Measurements from ENCODE around the gene ACBD4.

DNA sequence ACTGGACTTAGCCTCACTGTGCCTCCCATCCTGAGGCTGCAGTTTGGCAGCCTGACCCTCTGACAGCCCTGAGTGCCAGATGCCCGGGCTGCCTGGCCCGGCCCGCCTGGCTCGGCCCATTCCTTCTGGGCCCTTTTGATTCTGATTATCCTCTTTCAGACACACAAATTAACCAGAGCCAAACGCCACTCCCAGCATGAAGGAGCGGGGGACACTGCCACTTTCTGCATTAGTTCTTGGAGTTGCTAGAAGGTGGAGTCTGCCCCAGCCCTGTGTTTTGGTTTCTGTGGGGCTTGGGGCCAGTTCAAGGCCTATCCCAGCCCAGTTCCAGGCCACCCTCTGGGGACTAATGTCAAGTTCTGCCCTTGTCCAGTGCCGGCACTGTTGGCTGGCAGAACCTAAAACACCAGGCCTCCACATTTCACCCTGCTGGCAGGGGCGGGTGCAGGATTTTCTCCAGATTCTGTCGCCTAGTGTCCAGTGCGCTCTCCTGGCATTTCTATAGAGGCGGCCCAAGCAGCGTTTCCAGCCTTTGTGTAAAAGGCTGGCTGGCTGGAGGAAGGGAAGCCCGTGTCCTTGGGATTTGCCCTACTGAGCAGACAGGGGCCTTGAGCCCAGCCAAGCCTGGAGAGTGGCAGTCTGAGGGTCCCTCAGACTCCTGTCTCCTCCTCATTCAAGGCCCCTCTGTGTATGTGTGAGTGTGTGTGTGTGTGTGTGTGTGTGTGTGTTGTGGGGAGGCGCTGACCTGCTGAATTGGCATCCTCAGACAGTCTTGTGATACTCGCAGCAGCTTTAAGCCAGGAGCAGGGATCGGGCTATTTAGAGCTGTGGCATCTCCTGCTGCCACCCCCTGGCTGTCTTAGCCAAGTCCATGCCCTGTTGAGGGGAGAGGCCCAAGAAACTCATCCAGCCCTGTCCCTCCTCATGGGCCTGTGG, 24.5 kb upstream of the ACBD4 start:
- TF ChIP-seq, protein P1, sequence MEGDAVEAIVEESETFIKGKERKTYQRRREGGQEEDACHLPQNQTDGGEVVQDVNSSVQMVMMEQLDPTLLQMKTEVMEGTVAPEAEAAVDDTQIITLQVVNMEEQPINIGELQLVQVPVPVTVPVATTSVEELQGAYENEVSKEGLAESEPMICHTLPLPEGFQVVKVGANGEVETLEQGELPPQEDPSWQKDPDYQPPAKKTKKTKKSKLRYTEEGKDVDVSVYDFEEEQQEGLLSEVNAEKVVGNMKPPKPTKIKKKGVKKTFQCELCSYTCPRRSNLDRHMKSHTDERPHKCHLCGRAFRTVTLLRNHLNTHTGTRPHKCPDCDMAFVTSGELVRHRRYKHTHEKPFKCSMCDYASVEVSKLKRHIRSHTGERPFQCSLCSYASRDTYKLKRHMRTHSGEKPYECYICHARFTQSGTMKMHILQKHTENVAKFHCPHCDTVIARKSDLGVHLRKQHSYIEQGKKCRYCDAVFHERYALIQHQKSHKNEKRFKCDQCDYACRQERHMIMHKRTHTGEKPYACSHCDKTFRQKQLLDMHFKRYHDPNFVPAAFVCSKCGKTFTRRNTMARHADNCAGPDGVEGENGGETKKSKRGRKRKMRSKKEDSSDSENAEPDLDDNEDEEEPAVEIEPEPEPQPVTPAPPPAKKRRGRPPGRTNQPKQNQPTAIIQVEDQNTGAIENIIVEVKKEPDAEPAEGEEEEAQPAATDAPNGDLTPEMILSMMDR (IDR thresholded peaks at IDR 0.05), result no peak
- TF ChIP-seq POLR2A (IDR thresholded peaks at IDR 0.05) (no peak), POLR2AphosphoS5 (IDR thresholded peaks at IDR 0.05; ENCODE audit: insufficient read depth in 1 of 2, low read depth in 1 of 2) (no peak)

All from vagina (tissue), 2 donors.